ENCODE results near the gene TMEM98.
"Not testable (repeated sequence)": the region's sequence is repeated elsewhere in the genome, so short reads cannot be mapped to it uniquely, and the experiment has no call there.

DNA sequence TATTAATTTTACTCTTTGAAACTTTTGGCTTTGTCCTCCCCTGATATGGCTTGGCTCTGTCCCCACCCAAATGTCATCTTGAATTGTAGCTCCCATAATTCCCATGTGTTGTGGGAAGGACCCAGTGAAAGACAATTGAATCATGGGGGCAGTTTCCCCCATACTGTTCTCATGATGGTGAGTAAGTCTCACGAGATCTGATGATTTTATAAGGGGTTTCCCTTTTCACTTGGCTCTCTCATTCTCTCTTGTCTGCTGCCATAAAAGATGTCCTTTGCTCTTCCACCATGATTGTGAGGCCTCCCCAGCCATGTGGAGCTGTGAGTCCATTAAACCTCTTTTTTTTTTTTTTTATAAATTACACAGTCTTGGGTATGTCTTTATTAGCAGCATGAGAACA lies 24.5 kb downstream of the TMEM98 start:
- TF ChIP-seq POLR2A (IDR thresholded peaks at IDR 0.05; ENCODE audit: low read length); GATA1 (IDR thresholded peaks at IDR 0.05; ENCODE audit: low read depth, low read length): not testable (repeated sequence)
